SIG-M5 treated with dmso at 0.1 percent for 504 hours (cell line): ENCODE results near the gene FAM118A.
"Not testable (repeated sequence)": the region's sequence is repeated elsewhere in the genome, so short reads cannot be mapped to it uniquely, and the experiment has no call there.

ENCODE experiments used
- DNase-seq: peaks from one replicate; lab custom pipeline; 2025; ENCODE audit not compliant: unreplicated experiment; lab: John Stamatoyannopoulos, UW

FAM118A gene

GRCh38 chr22:45373592-45373991, 63.9 kb downstream of the FAM118A start:
- not testable (repeated sequence) for DNase-seq

- DNase-seq: no peak
These were observed 66.3 kb downstream of the FAM118A start for GRCh38 chr22:45376009-45376408.

- no peak for DNase-seq
These were observed 67.0 kb downstream of the FAM118A start for GRCh38 chr22:45376703-45377102.

GRCh38 chr22:45381348-45381747, 71.6 kb downstream of the FAM118A start:
- no peak for DNase-seq

- no peak for DNase-seq
These were observed 79.8 kb downstream of the FAM118A start for GRCh38 chr22:45389546-45389945.
